A172 (cell line): ENCODE measurements around the gene PTGS2. TPM values are rescaled to one million over a fixed set of nuclear protein-coding genes. Genes with fewer than 3 reads are reported as not detected.

Source experiments
- total RNA-seq: library from RNA; depleted of rRNA; stranded (reverse); fragments of >200 nt; shearing (Covaris generic); gene quantifications from 2 replicates; pipeline ENCODE4 v1.2.3, GENCODE V29; 2014; rRNA removed

The PTGS2 gene
- total RNA-seq, 1 experiment from 2014 or later, result not detected

Other genes starting within 250 kb of the PTGS2 start
- gene PDC, start 219.3 kb downstream of the PTGS2 start, total RNA-seq, result not detected in 2 replicates
- gene PLA2G4A, start 148.5 kb upstream of the PTGS2 start, total RNA-seq, result 0.07 and 0.36 TPM in 2 replicates